ENCODE results near the gene PCDHGA2.

DNA sequence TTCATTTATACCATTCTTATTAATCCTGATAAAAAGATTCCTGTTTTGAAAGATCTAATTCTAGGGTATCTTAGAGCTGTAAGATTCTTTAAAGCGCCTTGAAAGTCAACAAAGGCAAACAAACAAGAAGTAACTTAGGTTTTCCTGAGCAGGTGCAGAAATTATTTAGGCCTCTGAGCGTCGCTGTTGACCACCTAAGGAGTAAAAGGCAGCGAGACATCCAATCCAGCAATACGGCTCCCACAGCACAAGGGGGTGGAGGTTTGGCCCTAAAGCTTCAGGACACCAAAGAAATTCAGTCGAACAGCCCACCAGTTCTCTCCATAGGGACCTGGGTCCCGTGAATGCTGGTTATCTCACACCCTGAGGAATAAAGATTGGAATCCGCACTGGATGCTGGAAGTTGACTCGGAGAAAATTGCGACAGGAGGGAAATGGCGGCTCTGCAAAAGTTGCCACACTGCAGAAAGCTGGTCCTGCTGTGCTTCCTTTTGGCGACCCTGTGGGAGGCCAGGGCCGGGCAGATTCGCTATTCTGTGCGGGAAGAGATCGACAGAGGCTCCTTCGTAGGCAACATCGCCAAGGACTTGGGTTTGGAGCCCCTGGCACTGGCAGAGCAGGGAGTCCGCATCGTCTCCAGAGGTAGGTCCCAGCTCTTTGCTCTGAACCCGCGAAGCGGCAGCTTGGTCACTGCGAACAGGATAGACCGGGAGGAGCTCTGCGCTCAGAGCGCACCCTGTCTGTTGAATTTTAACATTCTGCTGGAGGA lies at the start of gene PCDHGA2:
- TF ChIP-seq, protein P1, sequence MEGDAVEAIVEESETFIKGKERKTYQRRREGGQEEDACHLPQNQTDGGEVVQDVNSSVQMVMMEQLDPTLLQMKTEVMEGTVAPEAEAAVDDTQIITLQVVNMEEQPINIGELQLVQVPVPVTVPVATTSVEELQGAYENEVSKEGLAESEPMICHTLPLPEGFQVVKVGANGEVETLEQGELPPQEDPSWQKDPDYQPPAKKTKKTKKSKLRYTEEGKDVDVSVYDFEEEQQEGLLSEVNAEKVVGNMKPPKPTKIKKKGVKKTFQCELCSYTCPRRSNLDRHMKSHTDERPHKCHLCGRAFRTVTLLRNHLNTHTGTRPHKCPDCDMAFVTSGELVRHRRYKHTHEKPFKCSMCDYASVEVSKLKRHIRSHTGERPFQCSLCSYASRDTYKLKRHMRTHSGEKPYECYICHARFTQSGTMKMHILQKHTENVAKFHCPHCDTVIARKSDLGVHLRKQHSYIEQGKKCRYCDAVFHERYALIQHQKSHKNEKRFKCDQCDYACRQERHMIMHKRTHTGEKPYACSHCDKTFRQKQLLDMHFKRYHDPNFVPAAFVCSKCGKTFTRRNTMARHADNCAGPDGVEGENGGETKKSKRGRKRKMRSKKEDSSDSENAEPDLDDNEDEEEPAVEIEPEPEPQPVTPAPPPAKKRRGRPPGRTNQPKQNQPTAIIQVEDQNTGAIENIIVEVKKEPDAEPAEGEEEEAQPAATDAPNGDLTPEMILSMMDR (IDR thresholded peaks at IDR 0.05), result peak in 4 of 6 experiments; percentile 10 to 40 (median 18)
- TF ChIP-seq POLR2A (IDR thresholded peaks at IDR 0.05), result no peak
